Upper lobe of left lung (tissue), 6 donors: ENCODE results near the gene ADAMTS4. TPM values are rescaled to one million over a fixed set of nuclear protein-coding genes. Genes with fewer than 3 reads are reported as not detected.
A peak's percentile ranks its signal among the peaks of the same experiment; 100 is the strongest.

Source experiments
- ATAC-seq, 2 donors: fragments of 200-7000 bp; cut with Tn5 transposase; one replicate each; pipeline ENCODE4 v1.9.1; 2022; ENCODE audit warnings: mild to moderate bottlenecking in 2 of 2, moderate library complexity in 2 of 2; ENCODE audit not compliant: low FRiP score in 2 of 2
- DNase-seq, 2 donors: peaks; one replicate each; pipeline ENCODE4 v3.0.0-alpha.2; 2019 to 2020
- H3K27ac ChIP-seq, 4 donors: fragments of 200-600 bp; sonication (generic); one replicate each; pipeline ENCODE4 v1.5.1; 2016 to 2019
- H3K27me3 ChIP-seq, 4 donors: fragments of 200-600 bp; sonication (generic); one replicate each; pipeline ENCODE4 v1.5.1; 2017 to 2019
- H3K36me3 ChIP-seq, 4 donors: fragments of 200-600 bp; sonication (generic); one replicate each; pipeline ENCODE4 v1.5.1; 2016 to 2019
- H3K4me1 ChIP-seq, 4 donors: fragments of 200-600 bp; sonication (generic); one replicate each; pipeline ENCODE4 v1.5.1; 2018 to 2019
- H3K4me3 ChIP-seq, 4 donors: fragments of 200-600 bp; sonication (generic); one replicate each; pipeline ENCODE4 v1.5.1; 2017 to 2019; ENCODE audit warnings: mild to moderate bottlenecking in 2 of 4, moderate library complexity in 1 of 4
- H3K9me3 ChIP-seq, 4 donors: fragments of 200-600 bp; sonication (generic); one replicate each; pipeline ENCODE4 v1.5.1; 2018 to 2019
- EP300 ChIP-seq, 4 donors: sonication (generic); formaldehyde crosslinking; IDR thresholded peaks; one replicate each; pipeline ENCODE4 v1.5.1; 2017; ENCODE audit warnings: antibody characterized with exemption in 4 of 4, control low read depth in 2 of 4
- POLR2A ChIP-seq, 4 donors: fragments of 450-650 bp; IDR thresholded peaks; one replicate each; pipeline ENCODE4 v1.5.1; 2016 to 2017; ENCODE audit warnings: antibody characterized with exemption in 4 of 4, mild to moderate bottlenecking in 2 of 4
- POLR2AphosphoS5 ChIP-seq, 2 donors: sonication (generic); formaldehyde crosslinking; IDR thresholded peaks; one replicate each; pipeline ENCODE4 v1.5.1; 2017; ENCODE audit warnings: antibody characterized with exemption in 2 of 2
- WGBS, 2 donors: methylation state at CpG; one replicate each; pipeline ENCODE4 v1.1.5; 2017 to 2018; 5-methylcytosine and 5-hydroxymethylcytosine counted together
- total RNA-seq, 6 donors: library from RNA; depleted of rRNA in 4 of 6; stranded (reverse); fragments of >200 nt in 4 of 6; gene quantifications; one replicate each; pipeline versions ENCODE4 v1.1.0 to v1.2.1, GENCODE V29; 2016 to 2021
- TF ChIP-seq, protein P1 (sequence below), 6 experiments: fragments of 450-650 bp in 4 of 6; fragments of 200-600 bp in 2 of 6; sonication (generic) in 2 of 6; IDR thresholded peaks; one replicate each; pipeline ENCODE4 v1.5.1; 2016 to 2019; ENCODE audit warnings: antibody characterized with exemption in 6 of 6
- donor health status: DM: no; HTN: no; CAD: no; lungs with moderate emphysema.
- donor health status: DM: no; HTN: yes; CAD: no; lungs with severe emphysema.

Gene ADAMTS4
- total RNA-seq, 6 donors from 2014 or later: 0.91 to 18.6 (median 3.0) TPM

DNA sequence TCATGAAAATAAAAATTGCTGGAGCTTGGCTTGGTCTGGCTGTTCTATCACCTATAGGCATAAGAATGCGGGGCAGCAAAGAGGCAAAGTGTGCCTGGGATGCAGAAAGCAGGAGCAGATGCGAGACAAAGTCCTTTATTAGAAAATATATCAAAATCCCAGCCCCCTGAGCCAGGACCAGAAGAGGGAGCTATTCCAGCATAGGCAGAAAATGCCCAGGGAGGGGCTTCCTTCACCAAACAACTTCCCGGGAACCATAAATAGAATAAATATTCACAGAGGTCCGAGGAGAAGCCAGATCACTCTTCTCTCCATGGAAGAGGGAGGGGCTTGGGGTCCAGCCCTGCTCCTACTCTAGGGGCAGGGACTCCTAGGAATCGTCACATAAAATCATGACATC, 27.7 kb downstream of the ADAMTS4 start:
- Histone ChIP-seq H3K4me3 (no peak overlapping the region), H3K27me3 (no peaks in the 10 kb centered on the region), H3K9me3 (no peaks in the 10 kb centered on the region), H3K36me3 (peaks cover 22 to 72% (median 53%) of the 10 kb centered on the region in 4 donors), H3K27ac (peak overlapping the region in 2 of 4 donors; percentile 52 to 62), H3K4me1 (peaks cover 18 to 28% (median 20%) of the 10 kb centered on the region in 4 donors)
- TF ChIP-seq POLR2A (IDR thresholded peaks at IDR 0.05) (no peak), POLR2AphosphoS5 (IDR thresholded peaks at IDR 0.05) (no peak), EP300 (IDR thresholded peaks at IDR 0.05) (no peak)
- TF ChIP-seq, protein P1, sequence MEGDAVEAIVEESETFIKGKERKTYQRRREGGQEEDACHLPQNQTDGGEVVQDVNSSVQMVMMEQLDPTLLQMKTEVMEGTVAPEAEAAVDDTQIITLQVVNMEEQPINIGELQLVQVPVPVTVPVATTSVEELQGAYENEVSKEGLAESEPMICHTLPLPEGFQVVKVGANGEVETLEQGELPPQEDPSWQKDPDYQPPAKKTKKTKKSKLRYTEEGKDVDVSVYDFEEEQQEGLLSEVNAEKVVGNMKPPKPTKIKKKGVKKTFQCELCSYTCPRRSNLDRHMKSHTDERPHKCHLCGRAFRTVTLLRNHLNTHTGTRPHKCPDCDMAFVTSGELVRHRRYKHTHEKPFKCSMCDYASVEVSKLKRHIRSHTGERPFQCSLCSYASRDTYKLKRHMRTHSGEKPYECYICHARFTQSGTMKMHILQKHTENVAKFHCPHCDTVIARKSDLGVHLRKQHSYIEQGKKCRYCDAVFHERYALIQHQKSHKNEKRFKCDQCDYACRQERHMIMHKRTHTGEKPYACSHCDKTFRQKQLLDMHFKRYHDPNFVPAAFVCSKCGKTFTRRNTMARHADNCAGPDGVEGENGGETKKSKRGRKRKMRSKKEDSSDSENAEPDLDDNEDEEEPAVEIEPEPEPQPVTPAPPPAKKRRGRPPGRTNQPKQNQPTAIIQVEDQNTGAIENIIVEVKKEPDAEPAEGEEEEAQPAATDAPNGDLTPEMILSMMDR (IDR thresholded peaks at IDR 0.05): no peak
- whole genome bisulfite sequencing, 2 donors: 74 to 75% methylated on average over 5 of the region's 5 CpGs
- no peak for ATAC-seq
- DNase-seq: no peak

DNA sequence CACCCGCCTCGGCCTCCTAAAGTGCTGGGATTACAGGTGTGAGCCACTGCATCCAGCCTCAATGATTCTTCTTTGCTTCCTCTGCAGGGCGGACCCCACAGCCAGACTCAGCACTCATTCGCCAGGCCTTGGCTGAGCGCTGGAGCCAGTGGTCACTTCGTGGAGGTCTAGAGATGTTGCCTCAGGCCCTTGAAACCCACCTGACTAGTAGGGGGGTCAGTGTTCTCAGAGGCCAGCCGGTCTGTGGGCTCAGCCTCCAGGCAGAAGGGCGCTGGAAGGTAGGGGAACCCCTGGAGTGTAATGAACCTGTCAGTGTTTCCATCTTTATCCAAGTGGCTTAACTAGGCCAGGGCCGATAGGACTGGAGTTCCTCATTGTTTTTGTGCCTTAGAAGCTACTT, 29.9 kb downstream of the ADAMTS4 start:
- 90 to 96% methylated on average over 5 to 8 of the region's 9 CpGs for WGBS, 2 donors
- Histone ChIP-seq H3K4me3 (no peak overlapping the region), H3K9me3 (no peaks in the 10 kb centered on the region), H3K27me3 (no peaks in the 10 kb centered on the region), H3K4me1 (peaks cover 17 to 34% (median 23%) of the 10 kb centered on the region in 4 donors), H3K27ac (no peak overlapping the region), H3K36me3 (peaks cover 16 to 53% (median 44%) of the 10 kb centered on the region in 4 donors)
- no peak for DNase-seq
- ATAC-seq: no peak
- TF ChIP-seq POLR2AphosphoS5 (IDR thresholded peaks at IDR 0.05) (no peak), EP300 (IDR thresholded peaks at IDR 0.05) (no peak), POLR2A (IDR thresholded peaks at IDR 0.05) (no peak)
- TF ChIP-seq, protein P1 (IDR thresholded peaks at IDR 0.05): no peak

DNA sequence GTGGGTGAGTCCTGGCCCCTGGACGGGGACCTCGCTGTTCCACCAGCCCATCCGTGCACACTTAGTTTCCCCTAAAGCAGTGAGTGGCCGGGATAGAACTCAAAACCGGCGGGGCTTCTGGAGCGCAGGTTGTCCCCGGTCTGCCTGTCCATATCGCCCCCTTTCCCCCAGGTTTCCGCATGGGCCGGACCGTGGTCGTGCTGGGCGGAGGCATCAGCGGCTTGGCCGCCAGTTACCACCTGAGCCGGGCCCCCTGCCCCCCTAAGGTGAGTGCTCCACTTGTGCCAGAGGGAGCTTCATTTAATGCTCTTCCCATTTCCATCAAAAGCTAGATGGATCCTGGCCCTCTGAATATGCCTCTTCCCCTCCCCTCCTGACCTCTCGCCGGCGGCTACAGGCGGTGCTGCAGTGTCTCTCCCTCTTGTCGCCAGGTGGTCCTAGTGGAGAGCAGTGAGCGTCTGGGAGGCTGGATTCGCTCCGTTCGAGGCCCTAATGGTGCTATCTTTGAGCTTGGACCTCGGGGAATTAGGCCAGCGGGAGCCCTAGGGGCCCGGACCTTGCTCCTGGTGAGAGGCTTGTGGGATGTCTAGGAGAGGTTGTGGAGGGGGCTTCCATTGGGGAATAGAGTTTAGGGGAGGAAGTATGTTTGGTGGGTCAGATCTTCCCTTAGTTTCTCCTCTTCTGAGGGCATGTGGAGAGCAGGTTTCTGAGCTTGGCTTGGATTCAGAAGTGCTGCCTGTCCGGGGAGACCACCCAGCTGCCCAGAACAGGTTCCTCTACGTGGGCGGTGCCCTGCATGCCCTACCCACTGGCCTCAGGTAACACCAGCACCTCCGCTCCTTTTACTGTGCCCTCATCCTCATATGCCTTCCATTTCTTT, 31.9 kb downstream of the ADAMTS4 start:
- no peaks in the 10 kb centered on the region for H3K9me3 ChIP-seq
- H3K27ac ChIP-seq: peak overlapping the region; percentile 83 to 92 (median 88)
- peaks cover 14 to 28% (median 16%) of the 10 kb centered on the region in 4 donors for H3K4me1 ChIP-seq
- no peak for TF ChIP-seq EP300 (IDR thresholded peaks at IDR 0.05)
- no peak for TF ChIP-seq POLR2AphosphoS5 (IDR thresholded peaks at IDR 0.05)
- TF ChIP-seq POLR2A (IDR thresholded peaks at IDR 0.05): no peak
- TF ChIP-seq, protein P1 (IDR thresholded peaks at IDR 0.05): no peak
- H3K4me3 ChIP-seq: peak overlapping the region; percentile 42 to 90 (median 58)
- H3K36me3 ChIP-seq: peaks cover 8 to 50% (median 31%) of the 10 kb centered on the region in 4 donors
- DNase-seq: peak in 1 of 2 donors; percentile 77
- ATAC-seq: no peak
- 7 to 11% methylated on average over 21 to 33 of the region's 33 CpGs for WGBS, 2 donors
- no peaks in the 10 kb centered on the region for H3K27me3 ChIP-seq

DNA sequence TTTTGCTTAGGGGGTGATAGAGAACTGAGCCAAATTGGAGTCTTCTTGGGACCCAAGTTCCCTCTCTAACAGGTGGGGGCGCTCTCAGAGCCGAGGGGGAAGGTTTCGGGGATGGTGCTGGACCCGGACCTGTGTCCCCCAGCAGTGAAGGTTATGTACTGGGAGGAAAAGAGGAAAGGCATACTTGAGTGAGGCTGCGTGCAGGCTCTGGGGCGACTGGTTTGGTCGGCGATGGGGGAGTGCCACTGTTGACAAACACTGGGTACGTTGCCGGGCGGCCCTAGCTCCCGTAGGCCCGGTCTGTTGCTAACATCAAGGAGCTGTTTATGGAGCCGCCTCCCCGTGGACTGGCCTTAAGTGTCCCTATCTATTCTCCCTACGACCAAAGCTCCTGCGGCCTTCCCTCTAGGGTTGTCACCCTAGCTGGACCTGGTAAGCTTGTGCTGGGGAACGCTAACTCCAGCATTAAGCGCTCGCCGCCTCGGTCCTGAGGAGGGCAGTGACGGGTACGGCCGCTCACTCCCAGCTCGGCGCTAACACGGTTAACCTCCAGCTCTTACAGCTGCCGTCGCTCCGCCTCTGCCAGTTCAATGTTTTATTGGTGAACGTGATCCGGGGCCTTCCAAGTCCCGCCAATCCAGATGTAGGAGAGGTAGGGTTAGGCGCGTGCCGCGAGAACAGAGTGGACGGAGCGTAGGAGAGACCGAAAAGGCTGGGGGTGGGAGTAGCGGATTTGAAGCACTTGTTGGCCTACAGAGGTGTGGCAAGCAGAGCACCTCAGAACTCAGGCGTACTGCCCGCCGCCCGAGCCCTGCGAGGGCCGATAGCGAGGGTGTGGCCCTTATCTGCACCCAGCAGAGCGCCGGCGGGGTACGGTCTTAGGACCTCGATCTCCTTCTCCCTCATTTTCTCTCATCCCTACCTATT, 32.8 kb downstream of the ADAMTS4 start, which contains the start of gene PPOX:
Gene PPOX, plus strand, starts transcription at position 685 of the 927 bp plus-strand sequence. CDS start 422 bp downstream, outside the sequence.
- peak; percentile 98 for ATAC-seq
- peak; percentile 89 to 97 for DNase-seq
- Histone ChIP-seq H3K27ac (peak within 1 kb of the TSS; percentile 83 to 92 (median 88)), H3K36me3 (peaks cover 3 to 42% (median 22%) of the 10 kb centered on the region in 4 donors), H3K27me3 (no peaks in the 10 kb centered on the region), H3K9me3 (no peaks in the 10 kb centered on the region), H3K4me3 (peak within 1 kb of the TSS; percentile 42 to 90 (median 58)), H3K4me1 (peaks cover 15 to 34% (median 24%) of the 10 kb centered on the region in 4 donors)
- WGBS, 2 donors: 0 to 1% methylated on average over 36 to 53 of the region's 54 CpGs
- TF ChIP-seq, protein P1 (IDR thresholded peaks at IDR 0.05): peak in 4 of 6 experiments; percentile 32 to 43 (median 34)
- TF ChIP-seq POLR2AphosphoS5 (IDR thresholded peaks at IDR 0.05): peak; percentile 68 to 82
- peak in 1 of 4 donors; percentile 13 for TF ChIP-seq EP300 (IDR thresholded peaks at IDR 0.05)
- TF ChIP-seq POLR2A (IDR thresholded peaks at IDR 0.05): peak in 3 of 4 donors; percentile 61 to 74 (median 71)
